Stimulated activated CD4-positive, alpha-beta T cell treated with anti-CD3 and anti-CD28 coated beads, Interleukin-4, amount 100 ng/mL, for 24 hours (primary cell): ENCODE results near the gene SGCD.
"Not testable (repeated sequence)": the region's sequence is repeated elsewhere in the genome, so short reads cannot be mapped to it uniquely, and the experiment has no call there.

Source experiments
- DNase-seq: peaks from one replicate; pipeline ENCODE4 v3.0.0-alpha.2; 2020

The SGCD gene

GRCh38 chr5:156587012-156587411 is 260.0 kb downstream of the SGCD start:
- DNase-seq: no peak

GRCh38 chr5:156588306-156588705 is 261.3 kb downstream of the SGCD start:
- no peak for DNase-seq

- no peak for DNase-seq
These were observed 262.4 kb downstream of the SGCD start for GRCh38 chr5:156589104-156589945.

DNA sequence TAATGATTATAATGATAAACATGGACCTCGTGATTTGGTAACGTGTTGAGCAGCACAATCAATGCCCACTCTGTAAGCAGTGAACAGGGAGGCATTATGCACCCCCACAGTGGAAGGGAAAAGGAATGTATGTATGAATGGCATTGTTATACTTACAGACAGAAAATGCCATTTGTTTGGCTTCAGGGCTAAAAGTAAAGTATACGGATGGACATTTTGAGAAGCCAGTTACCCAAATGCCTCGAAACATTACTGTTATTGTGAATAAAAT is 262.9 kb downstream of the SGCD start:
- no peak for DNase-seq

- no peak for DNase-seq
These were observed 264.0 kb downstream of the SGCD start for GRCh38 chr5:156590978-156591377.

GRCh38 chr5:156591631-156592030 is 264.7 kb downstream of the SGCD start:
- DNase-seq: no peak

DNA sequence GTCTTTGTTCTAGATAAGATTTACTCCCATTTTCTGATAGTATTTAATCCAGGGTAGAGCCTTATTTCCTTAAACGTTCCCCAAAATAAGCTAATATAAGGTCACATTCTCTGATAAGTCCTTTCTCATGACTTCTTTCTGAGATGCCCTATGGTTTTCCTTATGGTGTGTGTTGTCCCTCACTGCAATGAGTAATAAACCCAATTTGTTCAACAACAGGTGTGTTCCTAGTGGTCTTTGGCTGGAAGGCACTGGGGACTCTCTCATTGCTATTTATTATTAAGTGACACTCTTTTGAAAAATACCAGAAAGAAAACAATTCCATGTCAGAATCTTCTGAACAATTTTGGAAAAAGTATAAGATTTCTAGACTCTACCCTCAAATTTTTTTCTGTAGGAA is 266.6 kb downstream of the SGCD start:
- DNase-seq: no peak

GRCh38 chr5:156594406-156594805 is 267.4 kb downstream of the SGCD start:
- DNase-seq: no peak

DNA sequence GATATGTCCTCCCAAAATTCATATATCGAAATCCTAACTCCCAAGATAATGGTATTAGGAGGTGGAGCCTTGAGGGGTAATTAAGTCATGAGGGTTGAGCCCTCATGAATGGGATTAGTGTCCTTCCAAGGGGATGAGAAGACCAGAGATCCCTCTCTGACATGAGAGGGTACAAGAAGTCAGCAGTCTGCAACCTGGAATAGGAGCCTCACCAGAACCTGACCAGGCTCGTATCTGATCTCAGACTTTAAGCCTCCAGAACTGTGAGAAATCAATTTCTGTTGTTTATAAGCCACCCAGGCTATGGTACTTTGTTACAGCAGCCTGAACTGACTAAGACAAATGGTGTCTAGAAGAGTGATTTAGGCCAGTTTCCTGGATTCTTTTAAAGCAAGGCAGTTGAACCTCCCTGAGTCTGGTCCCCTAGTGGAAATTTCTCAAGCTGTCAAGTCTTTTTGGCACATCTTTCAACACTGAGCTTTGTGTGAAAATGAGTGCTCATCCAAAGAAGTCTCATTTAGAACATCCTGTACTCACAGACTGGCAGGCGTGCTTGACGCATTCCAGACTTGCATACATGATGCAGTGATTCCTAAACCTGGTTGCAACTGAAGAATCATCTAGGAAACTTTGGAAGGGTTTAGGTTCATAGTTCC is 268.3 kb downstream of the SGCD start:
- DNase-seq: no peak

- no peak for DNase-seq
These were observed 270.3 kb downstream of the SGCD start for GRCh38 chr5:156597276-156597675.

DNA sequence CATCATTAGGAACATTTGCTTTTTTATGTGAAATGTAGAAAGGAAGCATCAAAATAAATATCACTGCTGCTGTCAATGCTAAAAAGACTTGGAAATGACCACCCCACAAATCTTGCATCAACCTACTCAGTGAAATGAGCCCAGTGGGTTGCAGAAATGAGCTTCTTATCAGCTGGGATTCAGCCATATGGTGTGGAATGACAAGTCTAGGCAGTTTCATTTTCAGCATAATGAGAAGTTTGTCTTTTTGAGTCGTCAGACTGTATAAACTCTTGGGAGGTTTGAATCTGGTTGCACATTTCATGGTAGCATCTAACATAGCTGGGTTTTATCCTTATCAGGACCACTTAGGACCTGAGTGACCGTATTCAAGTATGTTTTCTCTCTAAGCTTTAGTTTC is 272.0 kb downstream of the SGCD start:
- no peak for DNase-seq

DNA sequence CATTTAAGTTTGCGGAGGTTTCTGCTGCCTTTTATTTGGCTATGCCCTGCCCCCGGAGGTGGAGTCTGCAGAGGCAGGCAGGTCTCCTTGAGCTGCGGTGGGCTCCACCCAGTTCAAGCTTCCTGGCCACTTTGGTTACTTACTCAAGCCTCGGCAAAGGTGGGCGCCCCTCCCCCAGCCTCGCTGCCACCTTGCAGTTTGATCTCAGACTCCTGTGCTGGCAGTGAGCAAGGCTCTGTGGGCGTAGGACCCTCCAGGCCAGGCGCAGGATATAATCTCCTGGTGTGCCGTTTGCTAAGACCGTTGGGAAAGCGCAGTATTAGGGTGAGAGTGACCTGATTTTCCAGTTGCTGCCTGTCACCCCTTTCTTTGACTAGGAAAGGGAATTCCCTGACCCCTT is 283.6 kb downstream of the SGCD start:
- DNase-seq: not testable (repeated sequence)

GRCh38 chr5:156615901-156616300 is 288.9 kb downstream of the SGCD start:
- no peak for DNase-seq

DNA sequence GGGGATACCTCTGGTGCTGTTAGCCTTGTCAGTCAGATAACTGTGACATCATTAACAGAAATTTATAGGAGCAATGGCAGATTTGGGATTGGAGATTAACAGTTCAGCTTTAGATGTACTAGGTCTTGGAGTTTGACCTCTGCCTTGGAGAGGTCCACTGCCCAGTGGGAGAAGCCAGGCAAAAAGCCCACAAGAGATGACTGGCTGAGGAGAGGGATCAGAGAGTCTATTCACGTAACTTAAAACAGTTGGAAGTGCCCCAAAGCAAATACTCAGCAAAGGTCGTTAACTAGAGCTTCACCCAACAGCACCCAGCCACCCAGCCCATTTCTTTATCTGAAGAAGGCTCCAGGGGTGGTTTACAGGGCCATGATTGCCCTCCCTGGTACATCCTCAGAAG is 290.5 kb downstream of the SGCD start:
- no peak for DNase-seq

DNA sequence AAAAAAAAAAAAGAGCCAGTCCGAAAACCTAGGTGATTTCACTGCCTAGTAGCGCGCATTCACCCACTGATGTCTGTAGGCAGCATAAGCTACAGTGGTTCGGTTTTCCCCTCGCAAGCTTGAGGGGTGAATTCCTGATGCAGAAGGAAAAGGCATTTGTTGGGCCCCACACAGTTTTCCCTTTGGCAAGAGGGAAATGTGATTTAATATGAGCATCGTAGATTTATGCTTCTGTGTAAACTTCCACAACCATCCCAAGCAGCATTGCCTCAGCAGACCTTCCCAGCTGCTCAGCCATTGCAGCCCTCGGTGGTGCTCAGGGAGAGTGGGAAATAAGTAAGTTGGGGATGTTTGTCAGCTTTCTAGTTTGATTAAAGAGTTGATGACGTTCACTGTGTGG is 291.6 kb downstream of the SGCD start:
- DNase-seq: no peak

GRCh38 chr5:156621719-156622118 is 294.8 kb downstream of the SGCD start:
- no peak for DNase-seq

- DNase-seq: no peak
These were observed 296.5 kb downstream of the SGCD start for GRCh38 chr5:156623381-156624040.

- DNase-seq: no peak
These were observed 297.7 kb downstream of the SGCD start for GRCh38 chr5:156624686-156625085.

DNA sequence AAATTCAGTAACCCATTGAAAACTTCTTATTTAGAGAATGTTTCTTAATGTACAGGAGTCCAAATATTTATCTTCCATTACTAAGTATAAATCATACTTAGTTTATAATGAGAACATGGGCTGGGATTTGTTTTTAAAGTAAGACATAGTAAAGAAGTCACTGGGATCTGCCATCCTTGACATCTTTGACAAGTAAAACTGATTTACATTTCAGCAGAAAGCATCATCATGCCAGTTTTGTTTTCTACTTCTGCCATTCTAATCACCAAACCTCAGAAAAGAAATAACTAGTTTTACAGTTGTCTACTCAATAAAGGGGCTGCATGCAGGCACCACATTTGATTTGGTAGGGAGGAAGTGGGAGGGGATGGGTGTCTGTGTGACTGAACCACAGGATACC is 301.5 kb downstream of the SGCD start:
- DNase-seq: no peak

GRCh38 chr5:156631005-156631404 is 304.0 kb downstream of the SGCD start:
- no peak for DNase-seq

GRCh38 chr5:156634301-156634700 is 307.3 kb downstream of the SGCD start:
- no peak for DNase-seq

- DNase-seq: no peak
These were observed 313.8 kb downstream of the SGCD start for GRCh38 chr5:156640691-156641241.

DNA sequence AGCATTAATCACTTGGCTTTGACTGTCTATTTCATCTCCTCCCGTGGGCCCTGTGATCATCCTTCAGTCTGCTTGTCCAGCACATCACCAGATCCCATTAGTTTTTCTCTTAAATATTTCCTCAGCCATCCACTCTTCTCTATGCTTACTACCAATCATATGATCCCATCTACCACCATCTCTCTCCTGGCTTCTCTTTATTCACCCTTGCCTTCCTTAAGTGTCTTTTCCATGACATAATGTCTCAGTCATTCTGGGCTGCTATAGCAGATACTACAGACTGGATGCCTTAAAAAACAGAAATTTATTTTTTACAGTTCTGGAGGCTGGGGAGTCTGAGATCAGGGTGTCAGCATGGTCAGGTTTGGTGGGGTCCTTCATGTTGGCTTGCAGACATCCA is 314.7 kb downstream of the SGCD start:
- DNase-seq: no peak

- DNase-seq: no peak
These were observed 320.1 kb downstream of the SGCD start for GRCh38 chr5:156647034-156647451.
